ENCODE results near the gene TP53INP2. TPM values are rescaled to one million over a fixed set of nuclear protein-coding genes. Genes with fewer than 3 reads are reported as not detected.

Gene TP53INP2
- total and polyA plus RNA-seq, 2 of the 13 experiments (the other 11 are each of a cell fraction or from before 2014, with no cell fraction given) = 5.2 to 18.8 TPM

GRCh38 chr20:34705008-34705396 is 858 bp downstream of the TP53INP2 start (continued):
- TF ChIP-seq FOXP4 (CRISPR knock-in tag; IDR thresholded peaks at IDR 0.05) = 0 out of 2 replicates have a peak, but pooled peaks have one; percentile 8
- TF ChIP-seq SKIL (CRISPR knock-in tag; IDR thresholded peaks at IDR 0.05; ENCODE audit: borderline replicate concordance) = peak; percentile 36; the same call in 1 of the 2 replicates
- TF ChIP-seq ZNF580 (CRISPR knock-in tag; IDR thresholded peaks at IDR 0.05; ENCODE audit: borderline replicate concordance, low read depth) = peak; percentile 0
- no peak for TF ChIP-seq FOXC1 (CRISPR knock-in tag; IDR thresholded peaks at IDR 0.05; ENCODE audit: borderline replicate concordance)
- TF ChIP-seq MXI1 (IDR thresholded peaks at IDR 0.05; ENCODE audit: borderline replicate concordance, low read depth, low read length) = peak; percentile 32; the same call in 1 of the 3 replicates
- no peak for TF ChIP-seq AGO1 (IDR thresholded peaks at IDR 0.05; ENCODE audit: low read depth, low read length, poor library complexity, severe bottlenecking)
- TF ChIP-seq ZNF10 (CRISPR knock-in tag; IDR thresholded peaks at IDR 0.05; ENCODE audit: borderline replicate concordance, low read depth) = 0 out of 2 replicates have a peak, but pooled peaks have one; percentile 71
- TF ChIP-seq CREBL2 (CRISPR knock-in tag; IDR thresholded peaks at IDR 0.05; ENCODE audit: borderline replicate concordance) = 0 out of 2 replicates have a peak, but pooled peaks have one; percentile 64
- TF ChIP-seq MEIS2 (CRISPR knock-in tag; IDR thresholded peaks at IDR 0.05) = 0 out of 2 replicates have a peak, but pooled peaks have one; percentile 16
- TF ChIP-seq ZNF83 (CRISPR knock-in tag; IDR thresholded peaks at IDR 0.05; ENCODE audit: borderline replicate concordance) = peak; percentile 46; the same call in 1 of the 2 replicates
- TF ChIP-seq ZNF737 (CRISPR knock-in tag; IDR thresholded peaks at IDR 0.05; ENCODE audit: borderline replicate concordance) = peak; percentile 90; the same call in 1 of the 2 replicates
- 0 out of 2 replicates have a peak, but pooled peaks have one; percentile 22 for TF ChIP-seq SNAI1 (CRISPR knock-in tag; IDR thresholded peaks at IDR 0.05; ENCODE audit: borderline replicate concordance)
- TF ChIP-seq ARID4A (CRISPR knock-in tag; IDR thresholded peaks at IDR 0.05; ENCODE audit: borderline replicate concordance) = no peak
- 0 out of 2 replicates have a peak, but pooled peaks have one; percentile 32 for TF ChIP-seq MAFG (CRISPR knock-in tag; IDR thresholded peaks at IDR 0.05)
- no peak for TF ChIP-seq TCF12 (IDR thresholded peaks at IDR 0.05)
- TF ChIP-seq TCF12 (CRISPR knock-in tag; IDR thresholded peaks at IDR 0.05) = 0 out of 2 replicates have a peak, but pooled peaks have one; percentile 18
- TF ChIP-seq ZNF572 (CRISPR knock-in tag; IDR thresholded peaks at IDR 0.05) = 0 out of 2 replicates have a peak, but pooled peaks have one; percentile 0
